ENCODE data around the gene PCP4L1.
A peak's percentile ranks its signal among the peaks of the same experiment; 100 is the strongest.

PCP4L1 gene

DNA sequence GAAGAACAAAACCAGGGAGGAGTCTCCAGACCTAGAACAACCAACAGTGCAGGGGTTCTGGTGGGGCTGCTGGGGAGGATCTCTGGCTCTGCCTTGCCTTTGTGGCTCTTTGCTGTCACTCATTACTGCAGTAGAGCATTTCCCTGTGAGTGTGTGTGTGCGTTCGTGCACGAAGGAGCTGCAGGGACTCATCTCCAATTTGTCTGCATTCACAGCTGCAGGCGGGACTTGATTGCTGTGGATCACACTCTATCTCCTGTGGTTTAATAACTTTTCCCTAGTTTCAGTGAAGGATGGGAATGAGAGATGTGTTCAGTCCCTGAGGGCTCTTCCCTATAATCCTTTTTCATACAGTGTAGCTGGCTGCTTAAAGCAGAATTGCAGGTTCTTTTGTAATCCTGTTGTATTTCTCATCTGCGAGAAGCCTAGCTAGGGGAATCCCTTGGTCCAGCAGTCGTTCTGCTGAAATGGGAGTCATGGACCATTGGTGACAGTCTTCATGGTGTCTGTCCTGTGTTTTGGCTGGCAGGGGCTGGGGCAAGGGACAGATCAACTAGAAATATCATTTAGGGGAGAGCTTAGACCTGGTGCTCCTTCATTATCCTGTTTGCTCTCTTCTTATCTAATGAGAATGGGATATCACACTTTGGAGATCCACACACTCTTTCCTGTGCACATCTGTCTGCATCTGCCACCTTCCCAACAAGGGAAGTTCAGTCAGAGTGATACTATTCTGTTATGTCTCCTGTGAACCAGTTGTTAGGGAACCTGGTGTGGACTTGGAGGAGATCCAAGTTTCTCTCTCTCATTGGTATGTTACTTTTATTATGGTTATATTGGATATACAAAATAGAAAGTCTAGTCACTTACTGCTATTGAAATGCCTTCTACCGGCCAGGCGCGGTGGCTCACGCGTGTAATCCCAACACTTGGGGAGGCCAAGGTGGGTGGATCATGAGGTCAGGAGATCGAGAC lies 3.0 kb downstream of the PCP4L1 start:
- DNase-seq (ENCODE audit: insufficient read length, low spot score) (no peak), FAIRE-seq (no peak)

- FAIRE-seq, result no peak
- DNase-seq (ENCODE audit: insufficient read length, low spot score), result no peak
Measured at GRCh38 chr1:161265305-161265704, 6.8 kb downstream of the PCP4L1 start.

DNA sequence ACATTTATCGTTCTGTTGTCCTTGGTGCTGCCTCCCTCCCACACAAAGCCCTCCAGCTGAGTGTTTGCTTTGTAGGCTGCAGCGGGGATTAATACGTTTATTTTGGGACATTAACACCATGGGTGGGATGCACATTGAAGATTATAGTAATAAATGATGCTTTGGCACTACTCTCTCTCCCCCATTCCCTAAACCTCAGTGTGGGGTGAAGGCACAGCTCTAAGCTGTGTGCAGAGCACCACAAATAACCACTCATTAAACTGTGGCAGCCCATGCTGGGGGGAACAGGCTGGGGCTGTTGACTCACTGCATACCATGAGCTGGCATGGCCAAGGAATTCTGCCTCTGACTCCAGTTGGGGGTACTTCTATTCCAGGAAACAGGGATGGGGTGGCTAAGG lies 7.7 kb downstream of the PCP4L1 start:
- FAIRE-seq (no peak), DNase-seq (ENCODE audit: insufficient read length, low spot score) (no peak)

GRCh38 chr1:161266836-161267235 lies 8.3 kb downstream of the PCP4L1 start:
- no peak for FAIRE-seq

GRCh38 chr1:161267321-161267720 lies 8.8 kb downstream of the PCP4L1 start:
- DNase-seq (ENCODE audit: insufficient read length, low spot score), result no peak
- no peak for FAIRE-seq

More at GRCh38 chr1:161266836-161267235, 8.3 kb downstream of the PCP4L1 start:
- DNase-seq (ENCODE audit: insufficient read length, low spot score), result no peak

DNA sequence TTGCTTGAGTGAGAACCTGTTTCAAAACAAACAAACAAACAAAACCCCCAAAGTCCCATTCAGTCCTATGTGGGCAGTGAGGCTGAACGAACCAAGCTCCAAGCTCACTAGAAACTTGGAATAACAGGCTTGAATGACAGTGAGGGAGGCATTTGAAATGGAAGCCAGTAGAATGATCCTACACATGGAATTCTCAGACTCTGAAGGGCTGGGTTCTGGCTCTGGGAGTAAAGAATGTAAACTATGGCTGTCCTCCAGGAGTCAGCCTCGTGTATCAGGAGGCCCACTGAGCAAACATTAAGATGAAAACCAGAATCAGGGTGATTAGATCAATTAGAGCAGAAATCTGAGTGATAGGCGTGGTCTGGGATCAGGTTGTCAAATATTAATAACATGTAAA lies 14.9 kb downstream of the PCP4L1 start:
- DNase-seq (ENCODE audit: insufficient read length, low spot score) (no peak), FAIRE-seq (no peak)

- FAIRE-seq, result no peak
- DNase-seq (ENCODE audit: insufficient read length, low spot score), result no peak
Measured at GRCh38 chr1:161274874-161275273, 16.3 kb downstream of the PCP4L1 start.

- DNase-seq (ENCODE audit: insufficient read length, low spot score) (no peak), FAIRE-seq (no peak)
Measured at GRCh38 chr1:161282991-161283390, 24.4 kb downstream of the PCP4L1 start.

GRCh38 chr1:161285113-161285512 lies 26.6 kb downstream of the PCP4L1 start:
- FAIRE-seq, result no peak
- DNase-seq (ENCODE audit: insufficient read length, low spot score), result no peak

DNA sequence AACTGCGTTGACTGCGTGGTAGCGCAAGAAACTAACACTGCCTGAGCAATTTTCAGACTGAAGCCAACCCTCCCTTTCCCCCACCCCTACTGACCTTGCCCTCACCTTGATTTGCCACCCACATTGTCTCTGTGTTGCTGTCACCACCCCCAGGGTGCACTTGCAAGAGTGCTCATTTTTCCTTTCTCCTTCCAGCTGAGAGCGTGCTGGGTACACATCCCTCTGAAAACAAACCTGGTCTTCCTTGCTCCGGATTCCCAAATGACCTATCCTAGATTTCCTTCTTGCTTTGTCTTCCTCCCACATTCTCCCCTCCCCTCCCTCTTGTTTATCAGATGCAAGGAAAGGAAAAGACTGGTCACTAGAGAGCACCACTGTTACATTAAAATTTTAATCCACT lies 27.0 kb downstream of the PCP4L1 start:
- FAIRE-seq, result no peak
- no peak for DNase-seq (ENCODE audit: insufficient read length, low spot score)

- DNase-seq (ENCODE audit: insufficient read length, low spot score), result no peak
- FAIRE-seq, result no peak
Measured at GRCh38 chr1:161287482-161288054, 29.0 kb downstream of the PCP4L1 start.

DNA sequence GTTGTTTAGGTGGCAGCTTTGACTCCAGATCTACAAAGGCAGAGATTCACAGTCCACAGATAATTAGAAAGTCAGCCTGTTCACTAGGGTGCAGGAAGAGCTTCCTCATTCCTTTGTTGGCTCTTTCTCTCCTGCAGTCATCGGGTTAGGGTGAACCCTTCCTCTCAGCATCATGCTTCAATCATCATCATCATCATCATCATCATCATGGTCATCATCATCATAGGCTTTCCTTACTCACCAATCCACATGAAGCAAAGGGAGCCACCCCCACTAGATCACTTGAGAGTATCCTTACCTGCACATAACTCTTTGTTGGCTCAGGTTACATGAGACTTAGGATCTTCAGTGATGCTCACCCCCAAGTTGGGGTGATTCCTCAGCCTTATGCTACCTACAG lies 32.2 kb downstream of the PCP4L1 start:
- DNase-seq (ENCODE audit: insufficient read length, low spot score) (no peak), FAIRE-seq (no peak)

- FAIRE-seq, result no peak
- no peak for DNase-seq (ENCODE audit: insufficient read length, low spot score)
Measured at GRCh38 chr1:161297415-161297814, 38.9 kb downstream of the PCP4L1 start.

GRCh38 chr1:161298116-161298515 lies 39.6 kb downstream of the PCP4L1 start:
- DNase-seq (ENCODE audit: insufficient read length, low spot score) (no peak), FAIRE-seq (no peak)

GRCh38 chr1:161299347-161299746 lies 40.8 kb downstream of the PCP4L1 start:
- FAIRE-seq (no peak), DNase-seq (ENCODE audit: insufficient read length, low spot score) (no peak)

DNA sequence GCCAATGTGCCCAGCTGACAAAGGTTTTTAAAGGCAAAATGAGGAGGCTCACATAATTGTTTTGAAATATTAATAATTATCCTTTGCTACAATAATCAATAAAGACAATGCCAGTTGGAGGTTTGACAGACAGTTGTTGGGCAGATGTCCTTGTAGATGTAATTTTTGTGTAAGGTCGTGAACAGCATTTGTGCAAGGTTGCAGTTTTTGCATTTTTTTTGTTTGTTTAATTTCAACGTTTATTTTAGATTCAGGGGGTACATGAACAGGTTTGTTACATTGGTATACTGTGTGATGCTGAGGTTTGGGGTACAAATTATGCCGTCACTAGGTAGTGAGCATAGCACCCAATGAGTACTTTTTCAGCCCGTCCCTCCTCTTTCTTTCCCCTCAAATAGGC lies 41.9 kb downstream of the PCP4L1 start:
- FAIRE-seq (no peak), DNase-seq (ENCODE audit: insufficient read length, low spot score) (no peak)

GRCh38 chr1:161304927-161305866 lies 46.7 kb downstream of the PCP4L1 start:
- DNase-seq (ENCODE audit: insufficient read length, low spot score) (no peak), FAIRE-seq (peak; percentile 55)

GRCh38 chr1:161305867-161306519 lies 47.4 kb downstream of the PCP4L1 start:
- DNase-seq (ENCODE audit: insufficient read length, low spot score) (peak; percentile 71), FAIRE-seq (peak; percentile 87)

GRCh38 chr1:161307230-161307768 lies 48.8 kb downstream of the PCP4L1 start:
- DNase-seq (ENCODE audit: insufficient read length, low spot score), result no peak
- FAIRE-seq, result no peak

Data from GM19239 (cell line).